A673 (cell line): ENCODE measurements around the gene TREML4. TPM values are rescaled to one million over a fixed set of nuclear protein-coding genes. Genes with fewer than 3 reads are reported as not detected.

Experiments used
- BruUV-seq: library from RNA; stranded (reverse); fragments of 400-500 nt; replicated peaks from 2 replicates; lab custom pipeline; 2021; lab: Mats Ljungman, UMichigan
- CTCF ChIA-PET: fragments of 300-600 bp; sonication (Branson Sonifier 250); formaldehyde crosslinking; loops from one replicate; lab custom pipeline; 2022; ENCODE audit warnings: antibody characterized with exemption; lab: Charles Lee
- POLR2A ChIA-PET: fragments of 300-600 bp; sonication (Branson Sonifier 250); formaldehyde crosslinking; loops from one replicate; lab custom pipeline; 2022; ENCODE audit warnings: antibody characterized with exemption; ENCODE audit not compliant: low non-redundant PET; lab: Charles Lee
- DNase-seq: peaks from one replicate; pipeline ENCODE4 v3.0.0-alpha.2; 2015; ENCODE audit warnings: low spot score
- H3K27ac ChIP-seq: fragments of 200-600 bp; sonication (generic); 2 replicates; pipeline ENCODE4 v1.5.1; 2016; ENCODE audit warnings: mixed run types, low read depth, mild to moderate bottlenecking, mixed read lengths, antibody characterized with exemption, low read length; ENCODE audit not compliant: poor library complexity, severe bottlenecking
- H3K27me3 ChIP-seq: fragments of 200-600 bp; sonication (generic); replicated peaks from 2 replicates; pipeline ENCODE4 v1.6.1; 2017; ENCODE audit warnings: mixed run types, low read depth, mild to moderate bottlenecking, mixed read lengths, antibody characterized with exemption, low read length; ENCODE audit not compliant: insufficient read depth, poor library complexity
- H3K36me3 ChIP-seq: fragments of 200-600 bp; sonication (generic); 2 replicates; pipeline ENCODE4 v1.6.1; 2016; ENCODE audit warnings: mixed run types, mild to moderate bottlenecking, mixed read lengths, antibody characterized with exemption, low read length; ENCODE audit not compliant: insufficient read depth, poor library complexity, severe bottlenecking
- H3K4me1 ChIP-seq: fragments of 200-600 bp; sonication (generic); 2 replicates; pipeline ENCODE4 v1.6.1; 2017; ENCODE audit warnings: mixed run types, mild to moderate bottlenecking, mixed read lengths, antibody characterized with exemption, low read length; ENCODE audit not compliant: insufficient read depth, poor library complexity, severe bottlenecking
- H3K4me3 ChIP-seq: fragments of 200-600 bp; sonication (generic); 2 replicates; pipeline ENCODE4 v1.5.1; 2016; ENCODE audit warnings: low read depth, mixed run types, mild to moderate bottlenecking, mixed read lengths, low read length; ENCODE audit not compliant: poor library complexity, severe bottlenecking
- H3K9me3 ChIP-seq: fragments of 200-600 bp; sonication (generic); 2 replicates; pipeline ENCODE4 v1.6.1; 2016; ENCODE audit warnings: mixed run types, low read depth, mild to moderate bottlenecking, mixed read lengths, antibody characterized with exemption, low read length; ENCODE audit not compliant: poor library complexity, severe bottlenecking
- CTCF ChIP-seq: fragments of 300-800, 200-600 bp; sonication (generic); conservative IDR thresholded peaks from 2 replicates; pipeline ENCODE4 v1.5.1; 2017; ENCODE audit warnings: low read depth, mild to moderate bottlenecking, antibody characterized with exemption, low read length, moderate library complexity, mixed read lengths
- EZH2 ChIP-seq: fragments of 200-600 bp; sonication (generic); IDR thresholded peaks from 2 replicates; pipeline ENCODE4 v1.6.1; 2017; ENCODE audit warnings: borderline replicate concordance, low read depth, mild to moderate bottlenecking, mixed read lengths, antibody characterized with exemption, low read length; ENCODE audit not compliant: poor library complexity, severe bottlenecking
- intact Hi-C: fragments of 100-400 bp; cut with micrococcal nuclease; formaldehyde crosslinking; loops from one replicate; pipeline ENCODE4 v1.10.0; 2022; ENCODE audit not compliant: unreplicated experiment
- total RNA-seq: library from RNA; stranded (reverse); gene quantifications from 2 replicates; pipeline ENCODE4 v1.2.3, GENCODE V29; 2021

Gene TREML4
- total RNA-seq, 1 experiment from 2014 or later = not detected

- TF ChIP-seq EZH2 (no peak), CTCF (no peak)
- no peaks in the 10 kb centered on the region for H3K36me3 ChIP-seq
- H3K9me3 ChIP-seq = peaks cover 5% of the 10 kb centered on the region
- no peak overlapping the region for H3K4me3 ChIP-seq
- CTCF ChIA-PET = no interaction called here
- BruUV-seq = no TSS peak
- POLR2A ChIA-PET = no interaction called here
- no peak overlapping the region for H3K27ac ChIP-seq
- DNase-seq = no peak
- intact Hi-C loops = no loop called here
- no peaks in the 10 kb centered on the region for H3K4me1 ChIP-seq
- H3K27me3 ChIP-seq = peaks cover 13% of the 10 kb centered on the region
Observed at GRCh38 chr6:41209547-41210320, 18.4 kb upstream of the TREML4 start.

DNA sequence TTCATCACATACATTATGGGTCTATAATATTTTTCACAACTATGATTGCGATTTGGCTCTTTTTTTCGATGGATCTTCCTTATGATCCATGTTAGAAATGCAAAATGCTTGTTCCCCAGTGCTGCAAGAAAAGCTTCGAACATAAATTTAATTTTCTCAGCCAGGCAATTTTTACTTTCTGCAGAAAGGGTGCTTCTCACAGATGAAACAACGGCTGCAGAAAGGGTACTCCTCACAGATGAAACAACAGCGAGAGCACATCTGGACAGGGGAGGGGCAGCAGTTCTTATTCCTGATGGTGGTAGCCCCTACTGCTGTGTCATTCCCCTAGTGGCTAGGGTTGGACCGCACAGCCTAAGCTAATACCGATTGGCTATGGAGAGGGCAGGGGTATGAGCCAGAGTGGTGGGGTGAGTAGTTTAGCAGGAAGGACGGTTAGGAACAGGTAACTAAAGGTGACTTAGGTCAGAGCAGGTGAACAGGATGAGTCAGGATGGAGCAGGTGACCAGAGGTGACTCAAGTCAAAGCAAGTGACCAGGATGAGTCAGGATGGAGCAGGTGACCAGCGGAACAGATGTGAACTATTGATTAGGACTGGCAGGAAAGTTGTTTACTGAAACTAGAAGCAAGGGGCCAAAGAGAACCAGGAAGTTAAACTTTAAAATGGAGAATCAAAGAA, 13.4 kb upstream of the TREML4 start:
- intact Hi-C loops = no loop called here
- Histone ChIP-seq H3K9me3 (peaks cover 11% of the 10 kb centered on the region), H3K4me3 (no peak overlapping the region), H3K36me3 (no peaks in the 10 kb centered on the region), H3K27ac (no peak overlapping the region), H3K4me1 (no peaks in the 10 kb centered on the region), H3K27me3 (peaks cover 13% of the 10 kb centered on the region)
- ChIA-PET CTCF (no interaction called here), POLR2A (no interaction called here)
- no peak for DNase-seq
- BruUV-seq = no TSS peak
- no peak for TF ChIP-seq EZH2
- TF ChIP-seq CTCF = no peak

DNA sequence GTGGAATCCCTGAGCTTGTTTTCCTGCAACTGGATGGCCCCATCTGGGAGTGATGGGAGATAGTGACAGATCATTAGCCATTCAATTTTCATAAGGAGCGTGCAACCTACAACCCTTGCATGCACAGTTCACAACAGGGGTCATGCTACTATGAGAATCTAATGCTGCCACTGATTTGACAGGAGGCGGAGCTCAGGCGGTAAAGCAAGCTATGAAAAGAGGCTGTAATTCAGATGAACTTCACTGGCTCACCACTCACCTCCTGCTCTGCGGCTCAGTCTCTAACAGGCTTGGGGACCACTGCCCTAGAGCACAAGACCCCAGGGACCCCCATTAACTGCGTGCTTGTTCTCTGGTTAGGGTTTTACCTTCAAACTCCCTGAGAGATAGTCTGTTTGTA, 12.4 kb upstream of the TREML4 start:
- intact Hi-C loops = no loop called here
- no TSS peak for BruUV-seq
- H3K36me3 ChIP-seq = no peaks in the 10 kb centered on the region
- POLR2A ChIA-PET = no interaction called here
- H3K4me3 ChIP-seq = no peak overlapping the region
- no peak for DNase-seq
- peaks cover 17% of the 10 kb centered on the region for H3K9me3 ChIP-seq
- CTCF ChIA-PET = no interaction called here
- peaks cover 13% of the 10 kb centered on the region for H3K27me3 ChIP-seq
- H3K27ac ChIP-seq = no peak overlapping the region
- H3K4me1 ChIP-seq = no peaks in the 10 kb centered on the region
- TF ChIP-seq EZH2 (no peak), CTCF (no peak)
